DMS114 treated with DMSO at 0.1 percent for 48 hours (cell line): ENCODE measurements around the gene DVL2.
A peak's percentile ranks its signal among the peaks of the same experiment; 100 is the strongest.

Experiments
- DNase-seq: peaks from one replicate; lab custom pipeline; 2025; ENCODE audit not compliant: unreplicated experiment; lab: John Stamatoyannopoulos, UW

The DVL2 gene

GRCh38 chr17:7238420-7239090, 4.2 kb upstream of the DVL2 start:
- DNase-seq: no peak

- no peak for DNase-seq
Observed at GRCh38 chr17:7237761-7238419, 3.6 kb upstream of the DVL2 start.

- no peak for DNase-seq
Observed at GRCh38 chr17:7237266-7237760, 3.0 kb upstream of the DVL2 start.

GRCh38 chr17:7236808-7237207, 2.5 kb upstream of the DVL2 start:
- DNase-seq: no peak

GRCh38 chr17:7235693-7236665, 1.7 kb upstream of the DVL2 start:
- no peak for DNase-seq

GRCh38 chr17:7233701-7234082, 625 bp downstream of the DVL2 start:
- no peak for DNase-seq

GRCh38 chr17:7232114-7232513, 2.2 kb downstream of the DVL2 start:
- no peak for DNase-seq

GRCh38 chr17:7229504-7229903, 4.8 kb downstream of the DVL2 start:
- no peak for DNase-seq

GRCh38 chr17:7228920-7229319, 5.4 kb downstream of the DVL2 start:
- DNase-seq: no peak

- DNase-seq: no peak
Observed at GRCh38 chr17:7226721-7227710, 7.3 kb downstream of the DVL2 start.

- no peak for DNase-seq
Observed at GRCh38 chr17:7225711-7226331, 8.5 kb downstream of the DVL2 start.

GRCh38 chr17:7224661-7225111, 9.6 kb downstream of the DVL2 start:
- no peak for DNase-seq

GRCh38 chr17:7224110-7224509, 10.2 kb downstream of the DVL2 start:
- no peak for DNase-seq

- DNase-seq: no peak
Observed at GRCh38 chr17:7223375-7223774, 10.9 kb downstream of the DVL2 start.

- no peak for DNase-seq
Observed at GRCh38 chr17:7222972-7223292, 11.4 kb downstream of the DVL2 start.

- no peak for DNase-seq
Observed at GRCh38 chr17:7222093-7222971, 12.0 kb downstream of the DVL2 start.

GRCh38 chr17:7221278-7222092, 12.8 kb downstream of the DVL2 start:
- no peak for DNase-seq

- DNase-seq: peak; percentile 44
Observed at GRCh38 chr17:7220593-7221277, 13.6 kb downstream of the DVL2 start.
